MM.1S (cell line): ENCODE results near the gene CDC45.

Experiments used
- DNase-seq: peaks from one replicate; pipeline ENCODE4 v3.0.0-alpha.2; 2015
- H2AFZ ChIP-seq: fragments of 300-600 bp; sonication (generic); 2 replicates; pipeline ENCODE4 v1.6.0; 2016; ENCODE audit warnings: antibody characterized with exemption, low read length
- H3F3A ChIP-seq: fragments of 300-600 bp; sonication (generic); 2 replicates; pipeline ENCODE4 v1.6.1; 2016; ENCODE audit warnings: mild to moderate bottlenecking, antibody characterized with exemption, low read length, moderate library complexity, mixed read lengths; ENCODE audit not compliant: insufficient read depth
- H3K27ac ChIP-seq: fragments of 300-600 bp; sonication (generic); 2 replicates; pipeline ENCODE4 v1.5.1; 2016; ENCODE audit warnings: mild to moderate bottlenecking, low read length
- H3K27me3 ChIP-seq: fragments of 300-600 bp; sonication (generic); replicated peaks from 2 replicates; pipeline ENCODE4 v1.6.0; 2016; ENCODE audit warnings: low read length; ENCODE audit not compliant: insufficient read depth
- H3K36me3 ChIP-seq: fragments of 300-600 bp; sonication (generic); replicated peaks from 2 replicates; pipeline ENCODE4 v1.6.1; 2016; ENCODE audit warnings: mild to moderate bottlenecking, low read length, mixed read lengths; ENCODE audit not compliant: insufficient read depth
- H3K4me1 ChIP-seq: fragments of 300-600 bp; sonication (generic); 2 replicates; pipeline ENCODE4 v1.6.1; 2016; ENCODE audit warnings: low read length, mixed read lengths
- H3K4me2 ChIP-seq: fragments of 300-600 bp; sonication (generic); 2 replicates; pipeline ENCODE4 v1.6.0; 2016; ENCODE audit warnings: low read depth, low read length
- H3K4me3 ChIP-seq: fragments of 300-600 bp; sonication (generic); 2 replicates; pipeline ENCODE4 v1.5.1; 2016; ENCODE audit warnings: low read length, mixed read lengths
- H3K79me2 ChIP-seq: fragments of 300-600 bp; sonication (generic); 2 replicates; pipeline ENCODE4 v1.6.1; 2016; ENCODE audit warnings: mixed run types, low read length, mixed read lengths
- H3K9ac ChIP-seq: fragments of 300-600 bp; sonication (generic); 2 replicates; pipeline ENCODE4 v1.6.1; 2016; ENCODE audit warnings: low read length, mixed read lengths
- H3K9me2 ChIP-seq: fragments of 300-600 bp; sonication (generic); replicated peaks from 2 replicates; pipeline ENCODE4 v1.6.1; 2016; ENCODE audit warnings: mild to moderate bottlenecking, low read length, mixed read lengths; ENCODE audit not compliant: insufficient read depth
- H3K9me3 ChIP-seq: fragments of 300-600 bp; sonication (generic); replicated peaks from 2 replicates; pipeline ENCODE4 v1.6.1; 2016; ENCODE audit warnings: mild to moderate bottlenecking, low read length, mixed read lengths; ENCODE audit not compliant: insufficient read depth
- H4K20me1 ChIP-seq: fragments of 300-600 bp; sonication (generic); 2 replicates; pipeline ENCODE4 v1.6.1; 2016; ENCODE audit warnings: mild to moderate bottlenecking, low read length, moderate library complexity, mixed read lengths; ENCODE audit not compliant: insufficient read depth
- CTCF ChIP-seq: fragments of 300-600 bp; sonication (generic); IDR thresholded peaks from 2 replicates; pipeline ENCODE4 v1.5.1; 2016; ENCODE audit warnings: antibody characterized with exemption, low read length, mixed read lengths
- EZH2 ChIP-seq: fragments of 300-600 bp; sonication (generic); optimal IDR thresholded peaks from 2 replicates; pipeline ENCODE3; 2017; ENCODE audit warnings: low read depth, mild to moderate bottlenecking, antibody characterized with exemption, low read length, mixed read lengths
- EZH2phosphoT487 ChIP-seq: fragments of 300-600 bp; sonication (generic); IDR thresholded peaks from 2 replicates; pipeline ENCODE4 v1.6.1; 2018; ENCODE audit warnings: antibody characterized with exemption, low read length

CDC45 gene

GRCh38 chr22:19451570-19451969, 28.1 kb upstream of the CDC45 start:
- H3K4me2 ChIP-seq, result no peak overlapping the region
- no peak overlapping the region for H3K27ac ChIP-seq
- H3K9me3 ChIP-seq, result no peaks in the 10 kb centered on the region
- no peak overlapping the region for H3K4me3 ChIP-seq
- peaks cover 3% of the 10 kb centered on the region; the same call in 1 of the 2 replicates for H3K36me3 ChIP-seq
- H3K9ac ChIP-seq, result no peak overlapping the region
- H3K79me2 ChIP-seq, result peaks cover 21% of the 10 kb centered on the region
- no peaks in the 10 kb centered on the region for H4K20me1 ChIP-seq
- peaks cover 12% of the 10 kb centered on the region for H3K4me1 ChIP-seq
- TF ChIP-seq CTCF (no peak), EZH2phosphoT487 (no peak), EZH2 (no peak)
- H2AFZ ChIP-seq, result no peak overlapping the region
- peaks cover 28% of the 10 kb centered on the region for H3F3A ChIP-seq
- H3K9me2 ChIP-seq, result no peaks in the 10 kb centered on the region
- DNase-seq, result no peak
- H3K27me3 ChIP-seq, result no peaks in the 10 kb centered on the region

GRCh38 chr22:19453718-19454117, 26.0 kb upstream of the CDC45 start:
- Histone ChIP-seq H2AFZ (no peak overlapping the region), H4K20me1 (no peaks in the 10 kb centered on the region), H3K9me2 (no peaks in the 10 kb centered on the region), H3K27ac (no peak overlapping the region), H3K27me3 (no peaks in the 10 kb centered on the region), H3K9ac (no peak overlapping the region), H3K36me3 (peaks cover 6% of the 10 kb centered on the region; the same call in 1 of the 2 replicates), H3K4me3 (no peak overlapping the region), H3K4me2 (no peak overlapping the region), H3K4me1 (peaks cover 9% of the 10 kb centered on the region), H3K9me3 (no peaks in the 10 kb centered on the region), H3K79me2 (peaks cover 9% of the 10 kb centered on the region), H3F3A (peaks cover 14% of the 10 kb centered on the region)
- no peak for TF ChIP-seq CTCF
- no peak for TF ChIP-seq EZH2phosphoT487
- TF ChIP-seq EZH2, result no peak
- no peak for DNase-seq

- peaks cover 11% of the 10 kb centered on the region for H3F3A ChIP-seq
- H3K4me3 ChIP-seq, result no peak overlapping the region
- no peaks in the 10 kb centered on the region for H3K27me3 ChIP-seq
- no peaks in the 10 kb centered on the region for H3K9me3 ChIP-seq
- TF ChIP-seq EZH2phosphoT487, result no peak
- no peak for TF ChIP-seq EZH2
- TF ChIP-seq CTCF, result no peak
- no peaks in the 10 kb centered on the region for H3K9me2 ChIP-seq
- no peak for DNase-seq
- no peaks in the 10 kb centered on the region for H4K20me1 ChIP-seq
- no peak overlapping the region for H2AFZ ChIP-seq
- H3K27ac ChIP-seq, result no peak overlapping the region
- H3K36me3 ChIP-seq, result peaks cover 6% of the 10 kb centered on the region; the same call in 1 of the 2 replicates
- H3K79me2 ChIP-seq, result peaks cover 4% of the 10 kb centered on the region
- no peak overlapping the region for H3K4me2 ChIP-seq
- H3K4me1 ChIP-seq, result peaks cover 4% of the 10 kb centered on the region; the same call in 1 of the 2 replicates
- H3K9ac ChIP-seq, result no peak overlapping the region
Measured at GRCh38 chr22:19454156-19454555, 25.6 kb upstream of the CDC45 start.
